Adrenal gland (tissue), 5 donors: ENCODE measurements around the gene SLC6A14.

Experiments used
- CTCF ChIP-seq, 6 experiments: fragments of 450-650 bp in 4 of 6; fragments of 200-600 bp in 2 of 6; sonication (generic) in 1 of 6; IDR thresholded peaks; 1 replicate in 5 of 6; 2 replicates in 1 of 6; pipeline versions ENCODE4 v1.5.1 to v1.8.0; 2016 to 2021; ENCODE audit warnings: antibody characterized with exemption in 6 of 6, mild to moderate bottlenecking in 2 of 6, moderate library complexity in 1 of 6
- POLR2A ChIP-seq, 2 donors: fragments of 450-650 bp; IDR thresholded peaks; one replicate each; pipeline ENCODE4 v1.6.1; 2017; ENCODE audit warnings: antibody characterized with exemption in 2 of 2, mild to moderate bottlenecking in 2 of 2, moderate library complexity in 1 of 2
- donor health status: DM: no; HTN: no; CAD: no.

GRCh38 chrX:116435597-116435996 is 809 bp upstream of the SLC6A14 start:
- TF ChIP-seq CTCF (IDR thresholded peaks at IDR 0.05): no peak
- TF ChIP-seq POLR2A (IDR thresholded peaks at IDR 0.05): no peak
